ENCODE data around the gene NRG3.

Gene NRG3

GRCh38 chr10:82136103-82136502 lies 261.1 kb downstream of the NRG3 start:
- no peak for DNase-seq

- no peak for DNase-seq
Observed at GRCh38 chr10:82144153-82144552, 269.2 kb downstream of the NRG3 start.

DNA sequence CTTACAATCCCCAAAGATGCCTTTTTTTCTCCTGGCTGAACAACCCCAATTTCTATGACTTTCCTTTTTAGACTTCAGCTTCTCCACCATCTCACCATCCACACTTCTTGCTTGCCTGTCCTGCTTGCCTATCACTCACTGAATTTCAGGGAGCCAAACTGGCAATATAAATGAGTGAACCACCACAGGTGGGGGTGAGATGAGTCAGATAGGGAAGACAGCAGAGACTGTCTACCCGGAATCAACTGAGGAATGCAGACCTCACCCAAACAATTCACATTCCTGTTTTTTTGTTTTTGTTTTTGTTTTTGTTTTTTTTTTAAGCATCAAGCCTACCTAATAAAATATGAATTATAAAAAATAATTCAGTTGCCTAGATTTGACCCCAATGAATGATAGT lies 273.8 kb downstream of the NRG3 start:
- no peak for DNase-seq

- DNase-seq = no peak
Observed at GRCh38 chr10:82149674-82150073, 274.7 kb downstream of the NRG3 start.

GRCh38 chr10:82150123-82150900 lies 275.3 kb downstream of the NRG3 start:
- DNase-seq = no peak

DNA sequence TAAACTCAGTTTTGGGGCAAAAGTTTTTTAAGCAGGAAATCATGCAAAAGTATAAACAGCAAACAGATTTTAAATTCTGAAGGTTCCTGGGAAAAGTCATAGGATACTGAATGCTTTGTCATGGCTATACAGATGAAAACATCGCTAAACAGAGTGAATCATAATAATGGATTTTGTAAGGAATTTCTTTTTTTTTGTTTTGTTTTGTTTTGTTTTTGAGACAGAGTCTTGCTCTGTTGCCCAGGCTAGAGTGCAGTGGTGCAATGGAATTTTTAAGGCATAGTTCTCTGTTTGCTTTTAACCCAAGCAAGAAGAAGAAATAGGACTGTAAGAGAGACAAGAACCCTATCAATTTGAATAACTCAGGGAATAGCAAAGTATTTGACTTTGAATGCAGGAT lies 285.3 kb downstream of the NRG3 start:
- no peak for DNase-seq

DNA sequence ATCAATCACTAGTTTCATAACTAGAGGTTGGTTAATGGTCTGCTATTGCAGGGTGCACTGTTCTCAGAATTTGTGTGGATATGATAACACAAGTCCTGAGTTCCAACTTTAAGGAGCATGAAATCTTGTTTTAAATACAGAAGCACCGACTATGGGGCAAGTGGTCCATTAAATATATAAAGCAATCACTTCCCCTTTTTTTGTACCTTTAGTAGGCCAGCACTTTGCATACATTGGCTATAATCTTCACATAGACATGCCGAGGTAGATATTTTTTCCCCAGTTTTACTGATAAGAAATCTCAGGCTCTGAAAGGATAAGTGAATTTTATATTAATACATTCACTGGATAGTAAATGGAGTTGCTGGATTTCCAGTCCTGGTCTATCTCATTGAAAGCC lies 286.3 kb downstream of the NRG3 start:
- DNase-seq = no peak

DNA sequence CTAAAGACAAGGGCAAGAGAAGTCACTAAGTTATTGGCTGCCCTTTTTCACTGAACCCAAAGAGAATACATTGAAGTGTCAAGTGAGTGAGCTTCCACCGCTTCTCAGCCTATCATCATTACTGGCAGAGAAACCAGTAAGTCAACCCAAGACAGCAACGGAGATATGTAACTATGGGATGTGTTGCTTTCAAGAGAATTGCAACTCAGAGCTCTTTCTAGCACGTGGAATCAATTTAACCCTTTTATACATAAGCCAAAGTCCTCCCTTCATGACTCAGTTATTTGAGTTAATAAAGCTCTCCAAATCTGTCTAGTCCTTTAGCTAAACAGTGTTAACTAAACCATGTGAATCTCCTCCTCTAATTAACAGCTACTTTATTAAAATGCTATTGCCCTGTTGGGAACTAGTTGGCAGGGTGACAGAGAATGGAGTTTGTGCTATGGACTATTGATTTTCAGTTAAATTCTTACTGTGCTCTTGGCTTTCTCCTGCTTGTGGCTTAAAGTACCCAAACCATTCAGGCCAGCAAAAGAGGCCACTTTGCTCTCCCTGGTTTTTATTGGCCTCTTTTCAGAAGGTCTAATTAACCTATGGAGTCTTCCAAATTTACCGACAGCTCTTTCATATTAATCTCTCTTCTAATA lies 287.7 kb downstream of the NRG3 start:
- DNase-seq = no peak

DNA sequence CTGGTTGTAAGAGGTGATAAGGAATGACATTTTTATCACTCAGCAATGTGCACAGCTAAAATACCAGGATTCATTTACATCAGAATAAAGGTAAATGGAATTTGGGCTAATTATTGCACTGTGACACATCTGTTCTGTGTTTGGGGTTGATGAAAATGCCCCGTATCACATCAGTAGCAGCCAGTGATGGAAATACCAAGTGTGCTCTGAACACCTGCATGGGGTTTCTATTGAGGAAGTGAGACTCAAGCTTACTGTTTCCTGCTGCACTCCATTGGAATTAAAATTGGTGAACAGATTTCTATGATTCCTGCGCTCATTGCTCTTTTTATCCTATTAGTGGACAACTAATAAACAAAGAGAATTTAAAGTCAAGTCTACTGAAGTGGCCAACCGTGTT lies 296.9 kb downstream of the NRG3 start:
- no peak for DNase-seq

- no peak for DNase-seq
Observed at GRCh38 chr10:82176587-82176986, 301.6 kb downstream of the NRG3 start.

DNA sequence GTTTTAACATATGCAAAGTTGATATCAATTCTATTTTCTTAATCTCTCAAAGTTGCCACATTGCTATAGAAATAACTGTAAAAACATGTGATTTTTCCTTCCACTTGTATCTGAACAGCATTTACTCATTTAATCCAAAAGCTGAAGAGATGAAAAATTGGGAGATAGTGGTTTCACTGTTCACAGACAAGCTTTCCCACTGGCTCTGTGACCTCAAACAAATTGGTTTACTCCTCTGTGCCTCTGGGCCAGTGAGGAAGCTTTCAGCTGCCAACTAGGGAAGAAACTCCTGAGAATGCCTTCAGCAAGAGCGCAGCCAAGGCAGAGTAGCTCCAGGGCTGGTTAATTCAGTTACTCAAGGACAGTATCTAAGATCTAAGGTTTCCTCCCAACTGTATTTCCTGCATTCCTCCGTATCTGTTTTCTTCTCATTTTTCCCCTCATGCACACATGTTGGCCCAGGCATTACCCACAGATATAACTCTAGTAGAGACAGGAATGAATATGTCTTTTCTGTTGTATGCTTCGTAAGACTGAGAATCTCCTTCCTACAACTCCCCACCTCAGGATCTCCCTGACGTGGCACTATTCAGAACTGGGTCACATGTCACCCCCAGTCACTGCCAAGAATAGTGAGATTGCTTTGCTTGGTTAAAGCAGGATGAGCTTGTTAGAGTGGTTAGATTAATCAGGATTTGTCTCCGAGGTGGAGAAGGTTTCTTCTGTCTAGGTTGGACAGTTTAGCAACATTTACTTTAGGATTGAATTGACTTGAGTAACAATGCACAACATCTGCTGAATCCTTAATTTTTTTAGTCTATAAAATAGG lies 315.7 kb downstream of the NRG3 start:
- no peak for DNase-seq

DNA sequence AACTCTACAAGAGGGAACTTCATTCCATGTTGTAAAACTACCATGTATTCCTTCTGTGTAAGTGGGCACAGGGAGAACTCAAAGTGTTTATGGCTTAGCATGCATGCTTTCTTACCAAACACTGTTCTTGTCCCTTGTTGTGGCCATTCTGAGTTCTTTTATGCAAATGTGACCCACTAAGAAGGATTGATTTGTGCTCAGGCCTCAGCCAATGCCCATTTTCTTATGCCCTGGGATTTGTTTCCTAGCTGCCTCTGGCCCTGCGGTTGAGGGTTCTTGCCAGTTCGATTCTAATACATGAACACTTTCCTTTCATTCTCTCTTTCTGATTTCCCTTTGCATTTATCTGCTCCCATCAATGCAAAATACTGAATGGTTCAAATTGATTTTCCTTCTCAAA lies 316.7 kb downstream of the NRG3 start:
- DNase-seq = no peak

- DNase-seq = no peak
Observed at GRCh38 chr10:82192665-82193064, 317.7 kb downstream of the NRG3 start.

GRCh38 chr10:82194419-82194818 lies 319.4 kb downstream of the NRG3 start:
- no peak for DNase-seq

DNA sequence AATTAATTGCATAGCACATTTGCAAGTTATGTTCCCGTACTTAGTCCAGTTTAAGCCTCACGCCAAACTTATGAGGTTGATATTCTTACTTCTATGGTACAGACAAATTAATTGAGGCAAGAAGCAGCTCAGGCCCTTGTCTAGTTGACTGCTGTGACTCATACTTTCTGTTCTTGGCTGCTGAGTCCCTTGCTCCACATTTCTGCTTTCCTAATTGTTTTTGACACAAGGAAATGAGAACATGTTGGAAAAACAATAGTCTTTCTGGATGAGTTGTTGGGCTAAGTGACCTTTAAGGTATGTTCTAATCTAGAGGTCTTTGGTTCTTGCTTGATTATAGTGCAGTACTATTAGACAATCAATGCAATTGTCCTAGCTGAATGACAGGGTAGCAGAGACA lies 331.8 kb downstream of the NRG3 start:
- DNase-seq = no peak

DNA sequence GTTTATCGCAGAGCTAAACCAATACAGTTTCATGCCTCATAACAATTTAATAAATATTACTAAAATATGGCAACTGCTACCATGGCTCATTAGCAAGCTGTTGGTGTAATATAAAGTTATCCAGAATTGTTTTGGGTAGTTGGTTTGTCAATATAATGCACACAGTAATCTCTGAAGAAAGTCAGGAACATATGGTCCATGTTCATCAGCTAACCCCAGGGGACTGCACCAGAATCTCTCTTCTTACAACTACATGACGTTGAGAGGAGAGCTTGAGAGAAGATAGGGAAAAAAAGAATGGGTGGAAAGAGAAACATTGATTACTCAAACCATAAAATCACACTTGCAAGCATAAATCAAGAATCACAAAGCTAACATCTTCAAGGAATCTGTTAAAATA lies 333.7 kb downstream of the NRG3 start:
- no peak for DNase-seq

DNA sequence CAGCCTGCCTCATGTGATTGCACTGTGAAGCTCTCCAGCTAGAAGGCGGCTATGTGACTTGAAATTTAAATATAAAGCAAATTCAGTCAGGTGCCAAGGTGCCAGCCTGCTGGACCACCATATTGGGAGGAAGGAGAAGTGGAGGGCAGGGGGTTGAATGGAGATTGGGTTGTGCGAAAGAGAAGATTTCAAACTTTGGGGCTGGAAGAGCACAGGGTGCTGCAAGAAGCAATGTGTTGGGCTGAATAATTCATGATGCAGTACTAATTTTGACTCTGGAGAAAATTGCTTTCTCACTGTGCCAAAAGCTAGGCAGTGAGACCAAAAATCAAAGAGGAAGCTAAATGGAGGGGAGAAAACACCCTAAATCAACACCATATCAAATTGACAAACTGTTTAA lies 335.3 kb downstream of the NRG3 start:
- DNase-seq = no peak

DNA sequence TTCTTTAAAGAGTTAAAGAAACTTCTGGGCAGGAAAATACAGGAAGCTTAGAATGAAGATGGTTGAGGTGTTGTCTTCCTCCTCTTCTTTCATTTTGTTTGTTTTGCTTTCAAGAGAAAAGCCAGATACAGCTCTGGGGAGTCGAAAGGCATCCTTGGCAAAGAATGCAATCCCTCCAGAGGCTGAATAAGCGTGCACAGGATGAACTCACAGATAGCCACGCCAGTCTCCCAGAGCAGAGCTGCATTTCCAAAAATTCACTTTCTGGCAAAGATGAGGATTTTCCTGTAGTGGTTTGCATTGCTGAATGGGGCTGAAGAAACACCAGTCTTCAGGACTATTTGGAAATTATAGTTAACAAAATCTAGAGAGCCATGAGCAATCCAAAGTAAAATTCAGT lies 336.4 kb downstream of the NRG3 start:
- no peak for DNase-seq

- DNase-seq = no peak
Observed at GRCh38 chr10:82212753-82213152, 337.8 kb downstream of the NRG3 start.

GRCh38 chr10:82213784-82214183 lies 338.8 kb downstream of the NRG3 start:
- DNase-seq = no peak

DNA sequence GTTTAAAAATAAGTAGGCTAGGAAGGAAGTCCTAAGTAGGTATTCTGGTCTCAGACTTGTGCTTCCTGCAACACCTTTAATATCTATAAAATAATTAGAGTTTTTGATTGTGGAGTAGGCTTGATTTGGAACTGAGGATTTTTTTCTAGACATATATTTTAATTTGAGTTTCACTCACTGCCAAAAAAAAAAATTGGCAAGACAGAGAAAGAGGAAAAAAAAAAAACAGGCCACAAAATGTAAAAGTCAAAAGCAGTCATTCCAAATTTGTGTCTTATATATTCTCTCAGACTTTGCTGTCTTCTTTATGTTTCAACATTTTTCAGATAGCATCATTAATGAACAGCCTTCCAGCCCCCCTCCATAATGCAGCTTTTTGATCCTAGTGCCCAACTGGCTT lies 346.1 kb downstream of the NRG3 start:
- DNase-seq = no peak

DNA sequence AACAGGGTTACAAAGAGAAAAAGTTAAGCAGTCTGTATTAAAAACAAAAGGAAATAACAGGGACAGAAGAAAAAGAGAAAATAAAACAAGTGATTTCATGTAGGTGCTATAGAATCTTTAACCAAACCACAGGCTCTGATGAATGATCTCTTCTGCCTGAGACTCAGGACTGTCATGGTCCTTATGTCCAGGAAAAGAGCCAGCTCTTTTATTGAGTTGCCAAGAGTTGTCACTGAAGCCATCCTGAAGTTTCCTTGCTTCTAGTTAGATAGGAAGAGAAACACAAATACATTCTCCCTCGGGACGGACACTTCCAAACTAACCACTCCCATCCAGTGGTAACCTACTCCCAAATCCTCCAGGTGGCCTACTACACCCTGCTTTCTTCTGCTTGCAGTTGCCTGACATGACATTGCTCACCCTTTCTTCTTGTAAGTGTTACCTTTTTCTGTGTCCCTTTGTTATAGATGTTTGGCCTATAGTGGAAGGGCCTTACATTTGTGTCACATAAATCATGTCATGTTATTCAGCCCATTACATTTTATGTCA lies 346.7 kb downstream of the NRG3 start:
- no peak for DNase-seq

GRCh38 chr10:82228701-82229100 lies 353.7 kb downstream of the NRG3 start:
- DNase-seq = no peak

GRCh38 chr10:82234173-82234572 lies 359.2 kb downstream of the NRG3 start:
- DNase-seq = no peak
